Measurements from ENCODE around the gene KIF12.
A peak's percentile ranks its signal among the peaks of the same experiment; 100 is the strongest.
"Not testable (repeated sequence)": the region's sequence is repeated elsewhere in the genome, so short reads cannot be mapped to it uniquely, and the experiment has no call there.

KIF12 gene

DNA sequence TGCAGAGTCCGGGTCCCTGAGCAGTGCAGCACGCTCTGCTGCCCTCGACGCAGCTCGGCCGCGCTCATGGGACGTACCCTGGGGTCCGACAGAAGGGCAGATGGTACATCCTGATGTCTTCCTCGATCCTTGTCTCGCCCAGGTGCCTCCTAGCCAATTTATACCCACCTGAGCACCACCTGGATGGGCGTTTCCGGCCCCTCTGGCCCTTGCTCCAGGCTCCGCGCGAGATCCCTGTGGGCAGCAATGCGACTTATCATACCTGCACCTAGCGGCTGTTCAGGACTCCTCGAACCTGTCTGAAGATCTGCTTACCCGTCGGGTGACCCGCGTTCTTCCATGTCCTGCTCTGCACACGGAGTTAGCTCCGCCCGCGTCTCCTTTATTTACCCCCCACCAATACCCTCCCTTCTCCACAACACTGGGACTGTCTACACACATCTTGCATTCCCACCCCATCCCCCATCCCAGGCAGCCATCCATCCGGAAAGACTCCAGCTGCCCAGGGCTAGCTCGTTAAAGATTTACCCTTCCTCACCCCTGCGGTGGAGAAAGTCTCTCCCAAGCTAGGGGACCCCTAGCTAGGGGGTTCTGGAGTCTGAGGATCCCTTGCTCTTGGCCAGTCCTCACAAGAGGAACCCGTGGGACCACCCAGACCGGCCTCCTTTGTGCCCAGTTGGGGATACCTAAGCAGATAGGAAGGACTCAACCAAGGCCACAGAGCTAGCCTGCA, at the start of gene KIF12:
TSS of gene KIF12 (minus strand) at position 357 of the 733 bp plus-strand sequence. CDS start at position 341, 16 bp downstream.
- no peak for DNase-seq (ENCODE audit: low spot score)

DNA sequence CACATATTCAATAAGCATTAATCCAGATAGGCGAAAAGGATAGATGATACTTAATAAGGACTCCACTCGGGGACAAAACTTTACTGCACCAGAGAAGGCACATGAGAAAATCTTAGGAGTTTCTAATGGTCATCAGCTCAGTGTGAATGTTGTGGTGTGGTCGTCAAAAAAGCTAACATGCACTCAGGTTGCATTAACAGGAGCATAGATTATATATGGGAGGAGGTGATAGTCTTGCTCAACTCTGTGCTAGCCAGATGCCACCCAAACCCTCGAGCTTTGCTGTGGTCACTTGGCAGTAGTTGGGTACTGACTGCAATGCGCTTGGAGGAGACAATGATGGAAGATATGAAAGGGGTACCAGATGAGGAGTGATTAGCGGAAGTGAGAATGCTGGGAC, 47.6 kb upstream of the KIF12 start:
- DNase-seq (ENCODE audit: low spot score), result no peak

DNA sequence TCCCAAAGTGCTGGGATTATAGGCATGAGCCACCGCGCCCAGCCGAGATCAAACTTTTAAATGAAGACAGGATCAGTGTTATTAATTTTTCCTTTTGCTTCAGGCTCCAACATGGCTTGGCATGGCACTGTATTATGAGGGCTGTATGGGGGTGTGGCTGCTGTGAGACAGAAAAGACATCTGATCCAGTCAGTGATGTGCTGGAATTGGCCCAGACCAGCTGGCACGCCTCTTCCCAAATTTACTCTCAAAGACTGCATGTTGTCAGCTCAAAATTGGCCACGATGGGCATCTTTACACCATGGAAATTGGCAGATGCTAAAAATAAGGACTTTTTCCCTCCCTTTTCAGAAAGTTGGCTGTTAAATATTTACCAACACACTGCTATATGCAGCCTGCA, 44.1 kb upstream of the KIF12 start:
- DNase-seq (ENCODE audit: low spot score), result no peak

DNA sequence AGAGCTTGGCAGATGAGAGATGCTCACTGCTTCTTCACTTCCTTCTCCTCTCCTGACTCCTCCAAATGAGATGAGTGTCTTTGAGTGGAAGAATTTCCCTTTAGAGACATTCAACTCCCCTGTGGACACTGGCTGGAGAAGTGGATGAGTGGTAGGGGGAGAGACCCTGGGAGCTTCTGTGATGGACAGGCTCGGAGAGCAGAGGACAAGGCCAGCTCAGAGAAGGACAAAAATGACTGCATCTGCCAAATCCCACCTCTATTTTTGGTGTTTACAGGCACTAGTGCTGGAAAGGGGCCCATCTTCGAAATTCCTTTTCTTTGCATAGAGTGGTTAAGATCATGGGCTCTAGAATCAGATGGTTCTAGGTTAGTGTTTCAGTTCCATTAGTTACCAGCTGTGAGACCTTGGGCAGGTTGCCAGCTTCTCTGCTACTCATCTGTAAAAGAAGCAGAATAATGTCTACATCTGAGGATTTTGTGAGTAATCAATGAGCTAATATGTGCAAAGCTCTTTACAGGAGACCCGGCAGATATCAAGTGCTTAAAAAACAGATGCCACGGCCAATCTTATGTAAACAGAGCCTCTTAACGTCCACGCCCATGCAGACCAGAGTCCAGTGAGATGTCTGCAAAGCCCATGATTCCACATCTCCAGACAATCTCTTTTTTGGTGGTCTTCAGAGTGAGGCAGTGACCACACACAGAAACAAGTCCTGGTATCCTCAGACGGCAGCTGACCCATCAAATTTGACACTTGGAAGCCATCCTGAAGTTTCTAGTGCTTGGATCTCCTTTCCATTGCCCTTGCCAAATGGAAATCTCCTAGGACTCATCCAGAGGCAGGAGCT, 42.7 kb upstream of the KIF12 start:
- no peak for DNase-seq (ENCODE audit: low spot score)

DNA sequence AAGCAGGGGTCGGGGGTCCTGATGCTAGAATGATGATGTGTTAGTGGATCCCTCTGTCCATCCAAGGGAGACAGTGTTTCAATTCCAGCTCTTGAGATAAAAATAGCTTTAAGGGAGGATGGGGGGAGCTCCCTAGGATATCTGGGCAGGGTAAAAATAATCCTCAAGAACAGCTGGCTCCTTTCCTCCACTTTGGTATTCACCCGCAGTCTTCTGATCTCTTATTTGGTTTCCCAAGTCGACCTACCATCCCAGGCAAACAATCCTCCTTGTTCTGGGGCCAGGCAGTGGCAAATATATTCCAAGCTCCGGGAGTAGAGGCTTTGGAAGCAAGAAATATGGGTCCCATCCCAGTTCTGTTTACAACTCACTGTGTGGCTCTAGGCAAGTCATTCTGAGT, 41.8 kb upstream of the KIF12 start:
- DNase-seq (ENCODE audit: low spot score), result no peak

DNA sequence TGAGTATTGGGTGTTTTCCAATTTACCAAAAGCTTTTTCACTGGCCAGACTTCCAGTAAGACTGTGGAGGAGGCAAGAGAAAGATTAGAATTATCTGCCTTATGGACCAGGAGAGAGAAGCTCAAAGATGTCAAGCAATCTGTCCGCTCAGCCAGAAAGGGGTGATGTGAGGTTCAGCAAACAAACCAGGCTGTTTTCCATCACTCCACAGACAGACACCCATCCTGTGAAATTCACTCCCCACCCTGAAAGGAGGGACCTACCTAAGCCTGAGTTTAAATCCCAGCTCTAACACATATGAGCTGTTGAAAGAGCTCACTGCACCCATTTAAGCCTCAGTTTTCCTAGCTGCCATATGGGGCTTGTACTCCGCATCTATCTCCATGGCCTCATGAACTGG, 41.3 kb upstream of the KIF12 start:
- no peak for DNase-seq (ENCODE audit: low spot score)

DNA sequence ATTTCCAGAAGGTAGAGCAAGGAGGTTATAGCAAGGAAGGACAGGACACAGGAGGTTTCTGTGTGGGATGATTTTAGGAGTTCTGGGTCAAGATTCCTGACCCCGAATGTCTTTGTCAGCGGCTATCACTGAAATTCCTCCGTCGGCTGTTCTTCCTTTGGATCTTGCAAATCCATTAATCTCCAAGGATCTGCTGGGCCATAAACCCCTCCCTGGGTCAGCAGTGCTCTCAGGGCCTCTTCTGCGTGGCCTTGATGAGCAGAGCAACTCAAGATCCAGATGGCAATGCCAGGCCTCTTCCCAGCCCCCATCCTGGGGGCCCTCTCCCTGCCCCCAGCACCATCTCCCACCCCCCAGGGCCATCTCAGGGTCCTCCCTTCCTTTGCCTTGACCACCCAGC, 40.0 kb upstream of the KIF12 start:
- DNase-seq (ENCODE audit: low spot score), result no peak

DNA sequence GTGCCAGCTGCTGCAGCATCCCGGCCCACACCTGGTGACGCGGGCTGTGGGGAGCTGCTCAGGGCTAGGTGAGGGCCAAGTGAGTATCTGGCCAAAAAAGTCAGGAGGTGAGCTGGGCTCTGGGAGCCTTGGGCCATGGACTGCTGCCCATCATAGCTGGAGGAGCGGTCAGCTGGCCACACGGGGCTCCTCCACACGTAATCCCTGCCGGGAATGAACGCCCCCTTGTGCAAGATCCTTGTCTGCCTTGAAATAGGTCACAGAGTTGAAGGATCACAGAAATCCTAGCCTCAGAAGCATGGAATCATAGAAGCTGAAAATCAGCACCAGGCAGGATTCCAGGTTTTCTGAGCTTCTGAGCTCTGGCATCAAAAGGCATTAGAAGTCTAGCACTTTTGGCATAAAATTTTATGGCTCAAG, 39.5 kb upstream of the KIF12 start:
- DNase-seq (ENCODE audit: low spot score), result peak; percentile 45

DNA sequence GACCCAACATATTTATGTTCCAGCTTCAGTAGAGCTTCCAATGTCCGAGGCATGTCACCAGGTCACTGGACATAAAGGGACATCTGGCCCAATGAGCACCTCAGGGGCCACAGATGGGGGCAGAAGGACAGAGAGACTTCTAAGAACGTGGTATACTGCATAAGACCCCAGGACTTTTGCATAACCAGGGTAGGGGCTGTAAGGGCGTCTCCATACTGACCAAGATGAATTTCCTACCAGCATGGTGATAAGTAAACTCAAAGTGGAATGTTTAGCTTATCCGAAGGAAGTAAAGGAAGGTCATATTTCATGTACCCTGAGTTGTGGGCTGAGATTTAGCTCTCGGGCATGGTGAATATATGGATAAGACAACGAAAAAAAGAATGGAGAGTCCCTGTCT, 38.7 kb upstream of the KIF12 start:
- no peak for DNase-seq (ENCODE audit: low spot score)

DNA sequence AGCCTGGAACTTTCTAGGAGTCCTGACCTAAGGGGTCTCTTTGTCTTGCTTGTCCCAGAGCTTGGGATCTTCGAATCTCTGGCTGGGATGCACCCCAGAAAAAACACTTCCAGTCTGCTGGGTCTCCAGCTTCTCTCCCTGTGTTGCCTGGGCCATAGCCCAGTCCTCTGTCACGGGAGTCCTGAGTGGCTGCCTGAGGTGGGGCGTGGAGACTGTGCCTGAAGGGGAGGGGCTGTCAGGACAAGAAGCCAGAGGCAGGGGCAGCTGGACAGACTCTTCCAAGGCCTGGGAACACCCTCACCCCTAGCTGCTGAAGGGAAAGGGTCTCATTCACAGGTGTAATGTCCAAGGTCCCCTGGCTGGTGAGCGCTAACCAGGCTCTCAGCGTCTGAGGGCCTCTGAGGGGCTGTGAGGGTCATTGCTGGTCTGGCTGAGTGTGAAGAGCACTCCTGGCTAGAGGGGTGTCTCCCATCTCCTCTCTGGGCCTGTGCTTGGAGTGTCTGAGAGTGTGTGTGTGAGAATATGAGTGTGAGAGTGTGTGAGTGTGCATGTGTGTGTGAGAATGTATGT, 35.8 kb upstream of the KIF12 start:
- DNase-seq (ENCODE audit: low spot score), result no peak

DNA sequence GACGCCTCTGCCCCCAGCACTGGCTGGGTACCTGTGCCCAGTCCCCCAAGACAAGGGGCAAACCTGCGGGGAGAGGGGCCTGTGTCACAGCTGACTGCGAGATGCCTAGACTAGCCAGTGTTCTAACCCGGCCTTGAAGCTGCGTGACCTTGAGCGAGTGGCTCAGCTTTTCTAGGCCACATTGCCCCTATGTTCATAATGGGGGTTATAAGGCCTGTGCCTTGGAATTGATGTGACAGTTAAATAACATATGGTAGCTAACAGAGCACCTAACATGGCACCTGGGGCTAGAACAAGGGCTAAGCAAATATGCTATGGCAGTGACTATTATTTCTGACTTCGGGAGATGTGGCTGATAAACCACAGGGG, 33.4 kb upstream of the KIF12 start:
- DNase-seq (ENCODE audit: low spot score), result no peak

DNA sequence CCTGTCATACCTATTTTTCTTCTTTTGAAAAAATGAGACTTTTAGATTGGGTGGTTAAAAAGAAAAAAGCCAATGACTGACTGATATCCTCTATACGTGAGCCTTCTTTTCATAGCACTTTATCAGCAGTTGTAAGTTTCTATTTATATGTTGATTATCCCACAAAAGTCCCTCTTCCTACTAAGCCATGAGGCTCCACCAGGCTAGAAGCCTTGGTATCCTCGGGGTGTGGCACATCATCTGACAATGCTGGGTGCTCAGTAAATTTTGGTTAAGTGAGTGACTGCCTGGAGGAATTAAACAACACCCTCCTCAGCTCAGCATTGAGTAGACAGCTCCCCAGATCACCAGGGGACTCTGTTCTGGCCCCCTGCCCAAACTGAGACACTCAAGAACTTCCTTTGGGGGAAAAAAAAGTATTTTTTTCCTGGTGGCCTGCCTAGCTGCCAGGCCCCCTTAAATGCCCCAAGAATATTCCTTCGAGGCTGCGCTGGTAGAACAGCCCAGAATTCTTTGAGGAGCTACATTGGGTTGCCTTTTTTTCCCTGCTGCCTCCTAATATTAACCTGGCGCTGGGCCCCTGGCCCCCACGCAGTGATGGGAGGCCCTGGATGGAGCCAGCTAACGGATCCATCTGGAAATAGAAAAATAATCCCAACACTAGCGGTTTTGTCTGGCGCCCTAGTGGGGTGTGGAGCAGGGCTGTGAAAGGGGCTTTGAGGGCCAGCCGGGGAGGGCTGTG, 32.9 kb upstream of the KIF12 start:
- DNase-seq (ENCODE audit: low spot score), result no peak

DNA sequence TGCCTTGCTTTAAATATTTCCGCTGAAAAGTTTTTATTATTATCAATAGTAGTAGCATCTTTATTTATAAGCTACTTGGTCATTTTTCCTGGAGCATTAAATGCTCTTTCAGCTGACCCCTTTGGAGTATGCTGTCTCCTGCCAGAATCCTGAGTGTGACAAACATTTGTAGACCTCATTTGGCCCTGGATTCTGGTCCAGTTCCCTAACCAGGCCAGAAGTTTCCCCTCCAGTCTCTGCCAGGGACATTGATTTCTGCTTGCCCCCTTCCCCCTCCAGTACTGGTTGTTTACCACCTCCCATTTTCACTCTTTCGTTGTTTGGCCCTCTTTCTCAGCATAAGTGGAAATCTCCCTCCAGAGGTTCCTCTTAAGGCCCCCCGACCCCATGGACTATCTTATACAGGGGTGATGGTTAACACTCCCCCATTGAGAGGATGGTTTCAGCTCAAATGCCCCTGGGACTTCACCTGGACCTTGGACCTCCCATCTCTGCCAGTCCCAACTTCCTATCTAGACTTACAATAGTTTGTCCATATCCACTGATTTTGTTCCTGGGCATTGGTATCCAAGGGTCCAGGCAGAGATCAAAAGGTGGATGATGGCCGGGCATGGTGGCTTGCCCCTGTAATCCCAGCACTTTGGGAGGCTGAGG, 31.7 kb upstream of the KIF12 start:
- DNase-seq (ENCODE audit: low spot score), result no peak

DNA sequence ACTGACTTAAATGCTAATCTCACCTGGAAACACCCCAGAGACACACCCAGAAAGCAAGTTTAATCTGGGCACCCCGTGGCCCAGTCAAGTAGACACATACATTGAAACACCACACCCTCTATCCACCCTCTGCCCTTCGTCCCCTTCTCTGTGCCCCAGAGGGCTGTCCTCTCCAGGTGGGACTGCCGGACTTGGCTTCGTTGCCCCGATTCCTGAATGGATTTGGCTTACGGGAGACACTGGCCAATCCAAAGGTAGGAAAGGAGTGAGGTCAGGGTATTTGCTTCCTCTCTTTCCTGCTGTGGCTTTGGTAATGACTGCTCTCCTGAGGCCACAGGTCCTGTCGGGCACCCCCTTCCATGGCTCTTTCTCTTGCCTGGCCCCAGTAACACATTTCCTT, 31.0 kb upstream of the KIF12 start:
- DNase-seq (ENCODE audit: low spot score), result no peak

DNA sequence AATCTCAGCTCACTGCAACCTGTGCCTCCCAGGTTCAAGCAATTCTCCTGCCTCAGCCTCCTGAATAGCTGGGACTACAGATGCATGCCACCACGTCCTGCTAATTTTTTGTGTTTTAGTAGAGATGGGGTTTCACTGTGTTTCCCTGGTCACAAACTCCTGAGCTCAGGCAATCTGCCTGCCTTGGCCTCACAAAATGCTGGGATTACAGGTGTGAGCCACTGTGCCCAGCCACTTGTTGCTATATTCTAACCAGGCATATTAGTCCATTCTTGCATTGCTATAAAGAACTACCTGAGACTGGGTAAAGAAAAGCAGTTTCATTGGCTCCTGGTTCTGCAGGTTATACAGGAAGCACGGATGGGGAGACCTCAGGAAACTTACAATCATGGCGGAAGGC, 29.7 kb upstream of the KIF12 start:
- not testable (repeated sequence) for DNase-seq (ENCODE audit: low spot score)

DNA sequence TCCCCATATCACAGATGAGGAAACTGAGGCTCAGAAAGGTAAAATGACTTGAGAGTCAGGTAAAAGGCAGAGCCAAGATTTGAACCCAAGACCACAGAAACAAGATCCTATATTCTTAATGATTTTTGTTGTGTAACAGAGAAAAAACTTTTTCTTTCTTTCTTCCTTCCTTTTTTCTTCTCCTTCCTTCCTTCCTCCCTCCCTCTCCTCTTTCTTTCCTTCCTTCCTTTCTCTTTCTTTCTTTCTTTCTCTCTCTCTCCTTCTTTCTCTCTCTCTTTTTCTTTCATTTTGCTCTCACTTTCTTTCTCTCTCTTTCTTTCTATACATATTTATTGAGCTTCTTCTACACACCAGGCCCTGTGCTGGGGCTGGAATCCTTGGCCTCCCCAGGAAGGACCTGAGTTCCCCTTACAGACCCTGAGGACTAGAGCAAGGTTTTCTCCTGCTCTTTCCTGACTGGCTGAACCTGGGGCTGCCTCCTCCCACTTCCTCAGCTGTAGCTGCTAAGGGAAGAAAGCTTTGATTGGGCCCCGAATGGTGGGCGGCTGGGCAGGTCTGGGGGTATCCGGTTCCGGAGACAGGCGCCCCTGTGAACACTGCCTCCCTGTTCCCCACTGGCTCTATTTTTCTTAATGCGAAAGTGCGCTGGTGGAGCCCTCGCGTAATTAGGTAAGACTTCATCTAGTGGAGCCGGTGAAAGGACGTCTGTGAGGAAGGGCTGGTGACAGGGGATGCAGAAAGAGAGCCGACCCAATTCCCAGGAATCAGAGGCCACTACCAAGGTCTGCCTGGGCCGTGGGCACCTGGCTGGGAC, 27.4 kb upstream of the KIF12 start:
- DNase-seq (ENCODE audit: low spot score), result no peak

DNA sequence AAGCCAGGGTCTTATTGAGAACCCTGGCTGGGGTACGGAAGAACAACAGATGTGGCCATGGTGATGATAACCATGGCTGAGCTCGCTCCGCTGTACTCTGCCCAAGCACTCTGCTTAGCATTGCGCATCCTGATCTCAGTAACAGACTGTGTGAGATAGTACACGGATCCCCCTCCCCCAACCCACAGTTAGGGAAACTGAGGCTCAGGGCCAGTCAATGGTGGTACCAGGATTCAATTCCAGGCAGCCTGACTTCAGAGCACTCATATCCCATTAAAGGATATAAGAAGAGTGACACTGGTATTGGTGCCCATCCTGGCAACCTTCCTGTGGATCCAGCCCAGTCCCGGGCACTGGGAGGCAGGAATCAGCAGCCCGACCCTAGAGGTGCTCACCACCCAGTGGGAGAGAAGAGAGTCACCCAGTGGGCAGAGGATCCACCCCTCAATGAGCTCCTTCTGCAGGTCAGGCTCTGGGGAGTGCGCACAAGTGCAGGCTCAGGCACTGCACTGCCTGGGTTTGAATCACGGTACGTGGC, 26.5 kb upstream of the KIF12 start:
- no peak for DNase-seq (ENCODE audit: low spot score)

DNA sequence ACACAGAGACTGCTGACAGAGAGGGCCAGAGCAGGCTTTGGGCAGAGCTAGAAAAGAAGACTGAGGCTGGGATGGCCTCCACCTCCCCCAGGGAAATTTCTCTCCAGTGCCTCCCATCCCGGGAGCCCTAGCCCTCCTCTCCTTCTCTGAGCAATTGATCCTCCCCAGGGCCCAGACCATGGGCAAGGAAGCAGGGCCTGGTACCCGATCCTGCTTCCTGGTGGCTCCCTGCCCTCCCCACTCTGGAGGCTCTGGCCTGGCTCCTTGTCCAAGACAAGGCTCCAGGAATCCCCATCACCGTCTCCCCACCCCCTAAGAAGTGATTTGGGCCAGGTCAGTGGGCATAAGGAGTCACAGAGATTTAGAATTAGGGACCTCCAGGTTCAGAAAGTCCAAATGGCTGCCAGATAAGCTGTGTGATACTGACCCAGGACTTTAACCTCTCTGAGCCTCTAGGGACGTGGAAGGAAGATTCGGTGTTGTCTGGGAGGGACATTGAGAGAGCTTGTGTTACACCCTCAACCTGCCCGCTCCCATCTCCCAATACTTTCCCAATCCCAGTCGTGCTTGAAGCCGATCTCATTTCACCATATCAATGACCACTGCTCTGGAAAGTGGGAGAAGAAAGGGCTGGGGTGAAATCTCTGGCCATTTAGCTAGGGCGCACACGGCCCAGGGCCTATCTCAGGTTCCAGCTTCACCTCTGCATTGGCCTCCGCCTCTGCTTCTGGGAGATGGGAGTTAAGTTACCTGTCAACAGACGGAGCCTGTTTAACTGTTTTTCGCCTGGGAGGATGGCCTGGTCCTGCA, 25.8 kb upstream of the KIF12 start:
- no peak for DNase-seq (ENCODE audit: low spot score)

DNA sequence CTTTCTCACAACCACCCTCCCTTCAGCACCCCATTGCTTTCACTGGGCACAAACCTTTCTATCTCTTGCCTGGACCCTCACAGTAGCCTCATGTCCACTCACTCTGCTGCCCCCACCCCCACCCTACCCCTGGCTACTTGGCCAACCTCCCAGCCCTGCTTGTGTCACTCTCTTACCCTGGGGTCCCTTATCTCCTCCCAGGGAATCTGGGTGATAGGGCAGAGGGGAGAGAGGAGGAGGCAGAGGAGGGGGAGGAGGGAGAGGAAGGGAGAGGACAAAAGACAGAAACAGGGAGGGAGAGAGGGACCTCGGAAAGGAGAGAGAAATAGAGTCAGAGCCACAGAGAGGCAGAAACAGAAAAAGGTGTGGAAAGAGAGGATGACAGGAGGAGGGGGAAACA, 25.0 kb upstream of the KIF12 start:
- no peak for DNase-seq (ENCODE audit: low spot score)

All from AG20443 (cell line).